H1 (cell line): Measurements from ENCODE around the gene TAS1R1.

Experiments
- CHD2 ChIP-seq: IDR thresholded peaks from 2 replicates; pipeline ENCODE4 v1.6.1; 2012; ENCODE audit warnings: low read length, improper control_type of control experiment
- CTBP2 ChIP-seq: IDR thresholded peaks from 2 replicates; pipeline ENCODE4 v1.7.0; 2011; ENCODE audit warnings: borderline replicate concordance, mild to moderate bottlenecking, moderate library complexity, mixed read lengths, low read length; ENCODE audit not compliant: insufficient read depth, insufficient read length
- CTCF ChIP-seq, 3 experiments: IDR thresholded peaks; 1 replicate in 2 of 3; 2 replicates in 1 of 3; pipeline versions ENCODE4 v1.5.1 to v1.6.1; 2011; ENCODE audit warnings: low read length in 3 of 3, mild to moderate bottlenecking in 3 of 3, inconsistent platforms in 2 of 3, low read depth in 1 of 3, moderate library complexity in 1 of 3; ENCODE audit not compliant: insufficient read depth in 1 of 3; ENCODE audit errors: control extremely low read depth in 1 of 3
- EP300 ChIP-seq, 2 experiments: IDR thresholded peaks; 1 replicate in 1 of 2; 2 replicates in 1 of 2; pipeline ENCODE4 v1.6.1; 2011 to 2012; ENCODE audit warnings: low read depth in 2 of 2, low read length in 2 of 2, mild to moderate bottlenecking in 2 of 2, borderline replicate concordance in 1 of 2, inconsistent platforms in 1 of 2, moderate library complexity in 1 of 2
- GABPA ChIP-seq: IDR thresholded peaks from 2 replicates; pipeline ENCODE4 v1.6.1; 2011; ENCODE audit warnings: mild to moderate bottlenecking, low read length, moderate library complexity, borderline replicate concordance; ENCODE audit not compliant: insufficient read depth
- HDAC6 ChIP-seq: IDR thresholded peaks from one replicate; pipeline ENCODE4 v1.7.1; 2012; ENCODE audit warnings: low read depth, mild to moderate bottlenecking, inconsistent platforms, low read length, moderate library complexity
- JUN ChIP-seq: IDR thresholded peaks from 2 replicates; pipeline ENCODE4 v1.6.1; 2011; ENCODE audit warnings: low read depth, mild to moderate bottlenecking, improper control_type of control experiment, low read length
- POLR2A ChIP-seq, 2 experiments: IDR thresholded peaks; 1 replicate in 1 of 2; 2 replicates in 1 of 2; pipeline ENCODE4 v1.6.1; 2011; ENCODE audit warnings: low read depth in 2 of 2, low read length in 2 of 2, mild to moderate bottlenecking in 2 of 2; ENCODE audit errors: control extremely low read depth in 1 of 2
- POLR2AphosphoS5 ChIP-seq: IDR thresholded peaks from 2 replicates; pipeline ENCODE4 v1.6.1; 2011; ENCODE audit warnings: low read depth, low read length
- RFX5 ChIP-seq: IDR thresholded peaks from 2 replicates; pipeline ENCODE4 v1.6.1; 2011; ENCODE audit warnings: low read depth, low read length, improper control_type of control experiment, borderline replicate concordance
- RXRA ChIP-seq: IDR thresholded peaks from 2 replicates; pipeline ENCODE4 v1.6.1; 2011; ENCODE audit warnings: low read depth, mild to moderate bottlenecking, low read length, moderate library complexity; ENCODE audit not compliant: insufficient read depth
- SP2 ChIP-seq: IDR thresholded peaks from 2 replicates; pipeline ENCODE4 v1.6.1; 2012; ENCODE audit warnings: mild to moderate bottlenecking, low read length, inconsistent platforms
- TF ChIP-seq, protein P1 (sequence below): IDR thresholded peaks from 2 replicates; pipeline ENCODE4 v1.6.1; 2011; ENCODE audit warnings: low read depth, mild to moderate bottlenecking, low read length; ENCODE audit not compliant: insufficient read depth

GRCh38 chr1:6625584-6626149 is 70.6 kb downstream of the TAS1R1 start:
- TF ChIP-seq, protein P1, sequence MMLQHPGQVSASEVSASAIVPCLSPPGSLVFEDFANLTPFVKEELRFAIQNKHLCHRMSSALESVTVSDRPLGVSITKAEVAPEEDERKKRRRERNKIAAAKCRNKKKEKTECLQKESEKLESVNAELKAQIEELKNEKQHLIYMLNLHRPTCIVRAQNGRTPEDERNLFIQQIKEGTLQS, result no peak
- TF ChIP-seq POLR2AphosphoS5 (no peak), RXRA (no peak), SP2 (no peak), CHD2 (no peak), CTCF (IDR thresholded peaks at IDR 0.05; ENCODE audit: control extremely low read depth in 1 of 3, insufficient read depth in 1 of 3, low read depth in 1 of 3, low read length in 3 of 3) (no peak), HDAC6 (no peak), JUN (no peak), CTBP2 (no peak), RFX5 (no peak), EP300 (IDR thresholded peaks at IDR 0.05; ENCODE audit: borderline replicate concordance in 1 of 2, low read depth in 2 of 2, low read length in 2 of 2) (no peak), GABPA (no peak), POLR2A (IDR thresholded peaks at IDR 0.05; ENCODE audit: control extremely low read depth in 1 of 2, low read depth in 2 of 2, low read length in 2 of 2) (no peak)
